ENCODE measurements around the gene PPP1R26.

PPP1R26 gene

GRCh38 chr9:135487281-135488012 is 7.9 kb downstream of the PPP1R26 start:
- no peak overlapping the region for H3K27ac ChIP-seq (ENCODE audit: low read depth, low read length)
- no peaks in the 10 kb centered on the region for H3K9me3 ChIP-seq (ENCODE audit: control insufficient read depth in 1 of 2, low read length in 2 of 2)
- no peaks in the 10 kb centered on the region for H3K4me1 ChIP-seq (ENCODE audit: control insufficient read depth in 1 of 2, insufficient read depth in 2 of 2, low read length in 2 of 2)
- H3K4me3 ChIP-seq (ENCODE audit: low read depth in 1 of 2, low read length in 2 of 2): no peak overlapping the region
- peaks cover 4 to 32% of the 10 kb centered on the region in 2 donors for H3K36me3 ChIP-seq (ENCODE audit: control insufficient read depth in 1 of 2, insufficient read depth in 2 of 2, low read length in 2 of 2)
- no peak overlapping the region for H3K9ac ChIP-seq (ENCODE audit: low read depth in 1 of 2, low read length in 2 of 2)
- H3K27me3 ChIP-seq (ENCODE audit: control insufficient read depth in 1 of 2, insufficient read depth in 2 of 2, low read length in 2 of 2): no peaks in the 10 kb centered on the region

- H3K9me3 ChIP-seq (ENCODE audit: control insufficient read depth in 1 of 2, low read length in 2 of 2): no peaks in the 10 kb centered on the region
- no peak overlapping the region for H3K9ac ChIP-seq (ENCODE audit: low read depth in 1 of 2, low read length in 2 of 2)
- peaks cover 4 to 32% of the 10 kb centered on the region in 2 donors for H3K36me3 ChIP-seq (ENCODE audit: control insufficient read depth in 1 of 2, insufficient read depth in 2 of 2, low read length in 2 of 2)
- H3K4me1 ChIP-seq (ENCODE audit: control insufficient read depth in 1 of 2, insufficient read depth in 2 of 2, low read length in 2 of 2): no peaks in the 10 kb centered on the region
- no peak overlapping the region for H3K27ac ChIP-seq (ENCODE audit: low read depth, low read length)
- no peaks in the 10 kb centered on the region for H3K27me3 ChIP-seq (ENCODE audit: control insufficient read depth in 1 of 2, insufficient read depth in 2 of 2, low read length in 2 of 2)
- H3K4me3 ChIP-seq (ENCODE audit: low read depth in 1 of 2, low read length in 2 of 2): no peak overlapping the region
These were observed 8.4 kb downstream of the PPP1R26 start for GRCh38 chr9:135488013-135488330.

GRCh38 chr9:135488527-135488926 is 8.9 kb downstream of the PPP1R26 start:
- H3K4me1 ChIP-seq (ENCODE audit: control insufficient read depth in 1 of 2, insufficient read depth in 2 of 2, low read length in 2 of 2): no peaks in the 10 kb centered on the region
- no peaks in the 10 kb centered on the region for H3K9me3 ChIP-seq (ENCODE audit: control insufficient read depth in 1 of 2, low read length in 2 of 2)
- H3K36me3 ChIP-seq (ENCODE audit: control insufficient read depth in 1 of 2, insufficient read depth in 2 of 2, low read length in 2 of 2): peaks cover 4 to 32% of the 10 kb centered on the region in 2 donors
- no peaks in the 10 kb centered on the region for H3K27me3 ChIP-seq (ENCODE audit: control insufficient read depth in 1 of 2, insufficient read depth in 2 of 2, low read length in 2 of 2)
- H3K4me3 ChIP-seq (ENCODE audit: low read depth in 1 of 2, low read length in 2 of 2): no peak overlapping the region
- no peak overlapping the region for H3K9ac ChIP-seq (ENCODE audit: low read depth in 1 of 2, low read length in 2 of 2)
- H3K27ac ChIP-seq (ENCODE audit: low read depth, low read length): no peak overlapping the region

DNA sequence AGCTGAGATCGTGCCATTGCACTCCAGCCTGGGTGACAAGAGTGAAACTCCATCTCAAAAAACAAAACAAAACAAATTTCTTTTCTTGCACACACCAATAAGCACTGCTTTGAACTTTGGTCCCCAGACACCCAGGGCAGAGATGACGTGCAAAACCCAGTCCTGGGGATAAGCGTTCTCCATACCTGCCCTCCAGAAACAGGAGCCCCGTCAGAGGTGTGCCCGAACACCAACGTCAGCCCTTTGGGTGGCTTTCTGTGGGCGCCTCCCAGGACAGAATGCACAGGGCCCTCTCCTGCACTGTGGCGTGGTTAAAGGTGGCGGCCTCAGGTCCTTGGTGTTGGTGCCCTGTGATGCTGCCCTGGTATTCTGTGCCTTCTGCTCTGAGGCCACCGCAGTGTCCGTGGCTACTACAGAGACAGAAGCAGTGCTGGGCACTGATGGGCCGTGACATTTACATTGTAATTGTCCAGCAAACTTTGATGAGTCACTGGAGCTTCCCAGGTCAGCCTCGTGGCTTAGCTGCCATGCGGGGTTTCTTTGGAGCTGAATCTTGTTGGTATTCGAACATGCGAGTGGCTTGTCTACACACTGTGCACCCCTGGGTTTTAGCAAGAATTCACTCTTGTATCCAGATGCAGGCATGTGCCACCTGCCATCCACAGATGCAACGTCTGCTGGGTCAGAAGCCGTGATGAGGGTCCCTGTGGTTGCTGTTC is 9.8 kb downstream of the PPP1R26 start:
- H3K27ac ChIP-seq (ENCODE audit: low read depth, low read length): no peak overlapping the region
- H3K9me3 ChIP-seq (ENCODE audit: control insufficient read depth in 1 of 2, low read length in 2 of 2): no peaks in the 10 kb centered on the region
- H3K4me3 ChIP-seq (ENCODE audit: low read depth in 1 of 2, low read length in 2 of 2): no peak overlapping the region
- H3K27me3 ChIP-seq (ENCODE audit: control insufficient read depth in 1 of 2, insufficient read depth in 2 of 2, low read length in 2 of 2): no peaks in the 10 kb centered on the region
- peaks cover 0 to 28% of the 10 kb centered on the region in 2 donors for H3K36me3 ChIP-seq (ENCODE audit: control insufficient read depth in 1 of 2, insufficient read depth in 2 of 2, low read length in 2 of 2)
- no peak overlapping the region for H3K9ac ChIP-seq (ENCODE audit: low read depth in 1 of 2, low read length in 2 of 2)
- H3K4me1 ChIP-seq (ENCODE audit: control insufficient read depth in 1 of 2, insufficient read depth in 2 of 2, low read length in 2 of 2): no peaks in the 10 kb centered on the region

DNA sequence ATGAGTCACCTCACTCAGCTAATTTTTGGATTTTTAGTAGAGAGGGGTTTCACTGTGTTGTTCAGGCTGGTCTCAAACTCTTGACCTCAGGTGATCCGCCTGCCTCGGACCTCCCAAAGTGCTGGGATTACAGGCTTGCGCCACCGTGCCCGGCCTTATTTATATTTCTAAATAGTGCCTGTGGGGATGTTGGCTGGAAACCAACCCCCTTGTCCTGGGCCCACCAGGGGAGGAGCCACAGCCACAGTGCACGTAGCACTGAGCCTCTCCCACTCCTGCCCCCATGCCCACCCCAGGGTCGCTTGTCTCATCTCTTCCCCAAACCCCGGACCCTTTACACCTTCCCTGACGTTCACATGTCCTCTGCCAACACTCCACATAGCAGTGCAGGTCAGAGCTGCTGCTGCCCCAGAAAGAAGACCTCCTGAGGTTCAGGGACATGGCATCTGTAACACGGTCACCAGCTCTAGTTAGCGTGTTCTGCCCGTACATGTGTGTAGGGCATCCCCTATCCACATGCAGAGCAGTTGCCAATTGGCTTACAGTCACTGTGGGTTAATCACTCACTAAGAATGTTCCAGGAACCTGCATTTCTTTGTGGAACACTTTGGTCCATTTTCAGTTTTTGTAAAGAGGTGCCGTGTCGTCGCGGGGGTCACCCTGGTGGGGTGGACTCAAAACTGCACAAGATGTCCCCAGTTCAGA is 10.7 kb downstream of the PPP1R26 start:
- no peak overlapping the region for H3K27ac ChIP-seq (ENCODE audit: low read depth, low read length)
- peaks cover 0 to 19% of the 10 kb centered on the region in 2 donors for H3K36me3 ChIP-seq (ENCODE audit: control insufficient read depth in 1 of 2, insufficient read depth in 2 of 2, low read length in 2 of 2)
- H3K4me1 ChIP-seq (ENCODE audit: control insufficient read depth in 1 of 2, insufficient read depth in 2 of 2, low read length in 2 of 2): no peaks in the 10 kb centered on the region
- no peak overlapping the region for H3K4me3 ChIP-seq (ENCODE audit: low read depth in 1 of 2, low read length in 2 of 2)
- no peaks in the 10 kb centered on the region for H3K9me3 ChIP-seq (ENCODE audit: control insufficient read depth in 1 of 2, low read length in 2 of 2)
- no peaks in the 10 kb centered on the region for H3K27me3 ChIP-seq (ENCODE audit: control insufficient read depth in 1 of 2, insufficient read depth in 2 of 2, low read length in 2 of 2)
- no peak overlapping the region for H3K9ac ChIP-seq (ENCODE audit: low read depth in 1 of 2, low read length in 2 of 2)

DNA sequence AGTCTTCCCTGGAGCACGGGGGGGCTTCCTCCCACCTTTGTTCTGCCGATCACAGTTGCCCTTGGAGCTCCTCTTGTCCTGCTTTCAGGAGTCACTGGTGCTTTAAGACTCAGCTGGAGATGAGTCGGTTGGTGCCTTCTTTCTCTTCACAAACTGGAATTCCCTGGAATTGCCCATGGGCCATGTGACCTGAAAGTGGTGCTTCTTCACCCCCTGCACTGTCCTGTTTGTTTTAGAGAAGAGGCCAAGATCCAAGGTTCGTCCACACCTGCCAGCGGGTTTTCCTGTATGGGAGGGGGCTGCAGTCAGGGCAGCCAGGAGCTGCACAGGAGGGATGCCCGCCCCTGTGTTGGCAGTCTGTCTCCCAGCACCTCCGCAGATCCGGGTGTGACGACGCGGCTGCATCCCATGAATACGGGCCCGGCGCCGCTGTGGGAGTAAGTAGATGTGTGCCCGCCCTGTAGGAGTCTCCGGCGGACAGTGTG is 11.4 kb downstream of the PPP1R26 start:
- H3K27me3 ChIP-seq (ENCODE audit: control insufficient read depth in 1 of 2, insufficient read depth in 2 of 2, low read length in 2 of 2): no peaks in the 10 kb centered on the region
- no peaks in the 10 kb centered on the region for H3K9me3 ChIP-seq (ENCODE audit: control insufficient read depth in 1 of 2, low read length in 2 of 2)
- H3K27ac ChIP-seq (ENCODE audit: low read depth, low read length): no peak overlapping the region
- no peaks in the 10 kb centered on the region for H3K4me1 ChIP-seq (ENCODE audit: control insufficient read depth in 1 of 2, insufficient read depth in 2 of 2, low read length in 2 of 2)
- H3K36me3 ChIP-seq (ENCODE audit: control insufficient read depth in 1 of 2, insufficient read depth in 2 of 2, low read length in 2 of 2): peaks cover 0 to 12% of the 10 kb centered on the region in 2 donors
- no peak overlapping the region for H3K9ac ChIP-seq (ENCODE audit: low read depth in 1 of 2, low read length in 2 of 2)
- no peak overlapping the region for H3K4me3 ChIP-seq (ENCODE audit: low read depth in 1 of 2, low read length in 2 of 2)

DNA sequence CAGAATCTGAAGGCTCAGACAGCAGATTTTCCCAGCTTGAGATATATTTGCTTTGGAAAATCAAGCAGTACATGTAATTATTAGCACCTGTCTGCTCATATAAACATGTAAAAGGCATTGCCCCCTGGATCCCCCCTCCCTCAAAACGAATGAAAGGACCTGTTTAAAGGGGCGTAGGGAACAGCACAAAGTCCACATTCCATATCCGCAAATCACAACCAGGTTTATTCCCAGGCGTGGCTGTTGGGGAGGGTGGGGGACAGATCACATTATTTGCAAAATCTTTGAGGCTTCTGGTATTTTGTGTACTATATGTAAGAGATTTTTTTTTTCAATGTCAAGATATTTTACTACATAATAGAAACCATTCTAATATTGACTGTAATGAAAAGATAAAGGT is 12.2 kb downstream of the PPP1R26 start:
- no peak overlapping the region for H3K9ac ChIP-seq (ENCODE audit: low read depth in 1 of 2, low read length in 2 of 2)
- no peaks in the 10 kb centered on the region for H3K4me1 ChIP-seq (ENCODE audit: control insufficient read depth in 1 of 2, insufficient read depth in 2 of 2, low read length in 2 of 2)
- H3K27me3 ChIP-seq (ENCODE audit: control insufficient read depth in 1 of 2, insufficient read depth in 2 of 2, low read length in 2 of 2): no peaks in the 10 kb centered on the region
- no peaks in the 10 kb centered on the region for H3K9me3 ChIP-seq (ENCODE audit: control insufficient read depth in 1 of 2, low read length in 2 of 2)
- peaks cover 0 to 9% of the 10 kb centered on the region in 2 donors for H3K36me3 ChIP-seq (ENCODE audit: control insufficient read depth in 1 of 2, insufficient read depth in 2 of 2, low read length in 2 of 2)
- H3K27ac ChIP-seq (ENCODE audit: low read depth, low read length): no peak overlapping the region
- H3K4me3 ChIP-seq (ENCODE audit: low read depth in 1 of 2, low read length in 2 of 2): no peak overlapping the region

- Histone ChIP-seq H3K4me3 (ENCODE audit: low read depth in 1 of 2, low read length in 2 of 2) (no peak overlapping the region), H3K4me1 (ENCODE audit: control insufficient read depth in 1 of 2, insufficient read depth in 2 of 2, low read length in 2 of 2) (no peaks in the 10 kb centered on the region), H3K36me3 (ENCODE audit: control insufficient read depth in 1 of 2, insufficient read depth in 2 of 2, low read length in 2 of 2) (peaks cover 0 to 9% of the 10 kb centered on the region in 2 donors), H3K27me3 (ENCODE audit: control insufficient read depth in 1 of 2, insufficient read depth in 2 of 2, low read length in 2 of 2) (no peaks in the 10 kb centered on the region), H3K27ac (ENCODE audit: low read depth, low read length) (no peak overlapping the region), H3K9me3 (ENCODE audit: control insufficient read depth in 1 of 2, low read length in 2 of 2) (no peaks in the 10 kb centered on the region), H3K9ac (ENCODE audit: low read depth in 1 of 2, low read length in 2 of 2) (no peak overlapping the region)
These were observed 13.5 kb downstream of the PPP1R26 start for GRCh38 chr9:135492886-135493669.

DNA sequence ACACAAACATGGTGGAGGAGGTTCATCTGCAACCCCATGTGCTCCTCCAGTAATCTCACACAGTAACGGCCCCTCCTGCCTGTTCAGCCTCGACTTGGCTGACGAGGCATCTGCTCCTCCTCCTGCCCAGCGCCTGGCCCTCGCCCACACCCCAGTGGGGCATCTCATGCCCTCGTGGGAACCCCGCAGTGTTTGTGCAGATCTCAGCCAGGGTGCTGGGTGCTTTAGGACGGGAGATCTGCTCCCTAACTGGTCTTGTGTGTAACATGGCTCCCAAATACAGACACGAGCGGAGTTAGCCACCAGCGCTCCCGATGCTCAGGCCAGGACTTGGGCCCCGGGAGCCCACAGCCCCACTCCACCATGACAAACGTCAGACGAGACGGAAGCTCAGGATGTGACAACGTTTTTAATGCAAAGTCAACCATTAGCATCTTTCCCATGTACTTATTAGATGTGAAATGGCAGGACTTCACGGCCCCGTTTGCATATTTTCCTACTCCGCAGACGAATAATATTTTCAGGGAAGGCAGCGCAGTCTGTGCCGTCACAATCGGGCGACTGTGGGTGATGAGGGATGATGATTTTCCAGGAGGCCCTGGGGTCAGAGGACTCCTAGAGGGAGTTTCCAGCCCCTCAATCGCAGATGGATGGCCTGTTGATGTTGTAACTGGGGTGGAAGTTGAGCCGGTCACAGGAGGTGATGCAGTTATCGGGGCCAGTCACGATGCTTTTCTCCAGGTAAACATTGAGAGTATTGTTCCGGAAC is 15.4 kb downstream of the PPP1R26 start:
- Histone ChIP-seq H3K4me1 (ENCODE audit: control insufficient read depth in 1 of 2, insufficient read depth in 2 of 2, low read length in 2 of 2) (peaks cover 0 to 8% of the 10 kb centered on the region in 2 donors), H3K27ac (ENCODE audit: low read depth, low read length) (no peak overlapping the region), H3K9me3 (ENCODE audit: control insufficient read depth in 1 of 2, low read length in 2 of 2) (no peaks in the 10 kb centered on the region), H3K36me3 (ENCODE audit: control insufficient read depth in 1 of 2, insufficient read depth in 2 of 2, low read length in 2 of 2) (no peaks in the 10 kb centered on the region), H3K27me3 (ENCODE audit: control insufficient read depth in 1 of 2, insufficient read depth in 2 of 2, low read length in 2 of 2) (no peaks in the 10 kb centered on the region), H3K4me3 (ENCODE audit: low read depth in 1 of 2, low read length in 2 of 2) (no peak overlapping the region), H3K9ac (ENCODE audit: low read depth in 1 of 2, low read length in 2 of 2) (no peak overlapping the region)

All from duodenal mucosa (tissue), 2 donors.